AG09309 (cell line): ENCODE measurements around the gene GDAP1L1.
"Not testable (repeated sequence)": the region's sequence is repeated elsewhere in the genome, so short reads cannot be mapped to it uniquely, and the experiment has no call there.

Source experiments
- DNase-seq: peaks from one replicate; pipeline ENCODE4 v3.0.0-alpha.2; 2010; ENCODE audit warnings: low read depth
- H3K4me3 ChIP-seq: 2 replicates; pipeline ENCODE4 v1.5.1; 2011; ENCODE audit warnings: mild to moderate bottlenecking, low read depth, low read length, moderate library complexity; ENCODE audit not compliant: control insufficient read depth
- CTCF ChIP-seq: IDR thresholded peaks from 2 replicates; pipeline ENCODE4 v1.5.1; 2011; ENCODE audit warnings: mild to moderate bottlenecking, low read depth, low read length, inconsistent platforms; ENCODE audit not compliant: insufficient read depth, control insufficient read depth; ENCODE audit errors: missing control alignments

GDAP1L1 gene

GRCh38 chr20:44297721-44298120 lies 50.6 kb downstream of the GDAP1L1 start:
- H3K4me3 ChIP-seq: no peak overlapping the region
- TF ChIP-seq CTCF: no peak
- DNase-seq: no peak

- not testable (repeated sequence) for H3K4me3 ChIP-seq, DNase-seq
Observed at GRCh38 chr20:44299011-44299535, 52.0 kb downstream of the GDAP1L1 start.

- no peak overlapping the region for H3K4me3 ChIP-seq
- no peak for DNase-seq
- TF ChIP-seq CTCF: no peak
Observed at GRCh38 chr20:44301285-44301684, 54.2 kb downstream of the GDAP1L1 start.

- no peak for DNase-seq
- no peak for TF ChIP-seq CTCF
- H3K4me3 ChIP-seq: no peak overlapping the region
Observed at GRCh38 chr20:44302026-44302669, 55.0 kb downstream of the GDAP1L1 start.

GRCh38 chr20:44302736-44303135 lies 55.6 kb downstream of the GDAP1L1 start:
- no peak for TF ChIP-seq CTCF
- no peak overlapping the region for H3K4me3 ChIP-seq
- DNase-seq: no peak

- no peak overlapping the region for H3K4me3 ChIP-seq
- TF ChIP-seq CTCF: no peak
- no peak for DNase-seq
Observed at GRCh38 chr20:44304383-44304782, 57.3 kb downstream of the GDAP1L1 start.

- no peak overlapping the region for H3K4me3 ChIP-seq
- TF ChIP-seq CTCF: no peak
- no peak for DNase-seq
Observed at GRCh38 chr20:44306927-44307326, 59.8 kb downstream of the GDAP1L1 start.
